Activated T-helper 1 cell treated with anti-CD3 and anti-CD28 coated beads, Interleukin-12 subunit alpha, Interleukin-12 subunit beta, Interleukin-2, Interleukin-4 antibody, amounts not matched to agents 30 ng/mL and 10 ng/mL and 1 ng/mL, durations not matched to agents 14 hours and 24 hours and 36 hours (primary cell): ENCODE measurements around the gene GALNT18. TPM values are rescaled to one million over a fixed set of nuclear protein-coding genes. Genes with fewer than 3 reads are reported as not detected.

Experiments
- DNase-seq: peaks from one replicate; pipeline ENCODE4 v3.0.0; 2021; ENCODE audit warnings: low spot score
- H3K27ac Mint-ChIP-seq: one replicate; pipeline ENCODE4 v1.8.0; 2021; ENCODE audit warnings: mild to moderate bottlenecking, mixed read lengths
- H3K27me3 Mint-ChIP-seq: one replicate; pipeline ENCODE4 v1.8.0; 2022; ENCODE audit warnings: mild to moderate bottlenecking, moderate library complexity, mixed read lengths; ENCODE audit not compliant: insufficient read depth
- H3K36me3 Mint-ChIP-seq: one replicate; pipeline ENCODE4 v1.8.0; 2021; ENCODE audit warnings: low read depth, mixed read lengths
- H3K4me1 Mint-ChIP-seq: one replicate; pipeline ENCODE4 v1.8.0; 2021; ENCODE audit warnings: low read depth, mixed read lengths
- H3K4me3 Mint-ChIP-seq: one replicate; pipeline ENCODE4 v1.8.0; 2021; ENCODE audit warnings: mild to moderate bottlenecking, moderate library complexity, mixed read lengths
- H3K9me3 Mint-ChIP-seq: one replicate; pipeline ENCODE4 v1.8.0; 2021; ENCODE audit warnings: mixed read lengths
- intact Hi-C: fragments of 100-400 bp; cut with micrococcal nuclease; formaldehyde crosslinking; loops from one replicate; pipeline ENCODE4 v1.15.1; 2024
- total RNA-seq: library from RNA; stranded (reverse); gene quantifications from 2 replicates; pipeline ENCODE4 v1.2.3, GENCODE V29; 2022

Gene GALNT18
- total RNA-seq, 1 donor from 2014 or later, result 5.3 TPM

GRCh38 chr11:11389238-11389637 lies 232.6 kb downstream of the GALNT18 start:
- Mint-ChIP-seq H3K9me3 (no peaks in the 10 kb centered on the region), H3K27me3 (no peaks in the 10 kb centered on the region), H3K27ac (no peak overlapping the region), H3K4me3 (no peak overlapping the region), H3K4me1 (no peaks in the 10 kb centered on the region), H3K36me3 (no peaks in the 10 kb centered on the region)
- intact Hi-C loops, result no loop called here
- DNase-seq, result no peak

GRCh38 chr11:11387622-11388305 lies 234.0 kb downstream of the GALNT18 start:
- no peaks in the 10 kb centered on the region for H3K9me3 Mint-ChIP-seq
- H3K36me3 Mint-ChIP-seq, result no peaks in the 10 kb centered on the region

DNA sequence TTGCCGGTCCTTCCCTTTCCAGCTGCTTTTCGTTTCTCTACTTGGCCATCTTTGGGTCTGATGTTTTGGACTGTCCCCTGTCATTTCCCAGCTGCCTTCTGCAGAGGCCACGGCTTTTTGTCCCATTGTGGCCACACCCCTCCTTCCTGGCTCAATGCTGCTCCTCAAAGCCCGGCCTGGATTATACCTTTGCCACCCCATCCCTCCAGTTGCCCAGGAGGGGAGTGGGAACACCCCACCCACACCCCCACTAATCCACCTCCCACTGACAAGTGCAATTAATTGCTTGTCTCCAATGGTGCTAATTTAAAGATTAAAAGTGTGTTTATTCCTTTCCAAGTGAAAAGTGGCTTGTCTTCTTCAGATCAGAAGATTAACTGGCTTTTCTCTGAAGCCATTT lies 234.6 kb downstream of the GALNT18 start:
- peaks cover 2% of the 10 kb centered on the region for H3K27me3 Mint-ChIP-seq
- H3K9me3 Mint-ChIP-seq, result no peaks in the 10 kb centered on the region
- no peak overlapping the region for H3K27ac Mint-ChIP-seq
- no peak overlapping the region for H3K4me3 Mint-ChIP-seq
- H3K4me1 Mint-ChIP-seq, result no peaks in the 10 kb centered on the region
- no peaks in the 10 kb centered on the region for H3K36me3 Mint-ChIP-seq
- intact Hi-C loops, result no loop called here
- no peak for DNase-seq

More at GRCh38 chr11:11387622-11388305, 234.0 kb downstream of the GALNT18 start:
- intact Hi-C loops, result no loop called here
- no peak for DNase-seq
- H3K27ac Mint-ChIP-seq, result no peak overlapping the region
- no peaks in the 10 kb centered on the region for H3K4me1 Mint-ChIP-seq
- peaks cover 2% of the 10 kb centered on the region for H3K27me3 Mint-ChIP-seq
- no peak overlapping the region for H3K4me3 Mint-ChIP-seq

- DNase-seq, result no peak
- H3K4me3 Mint-ChIP-seq, result no peak overlapping the region
- H3K27me3 Mint-ChIP-seq, result peaks cover 2% of the 10 kb centered on the region
- intact Hi-C loops, result no loop called here
- no peaks in the 10 kb centered on the region for H3K9me3 Mint-ChIP-seq
- no peak overlapping the region for H3K27ac Mint-ChIP-seq
- no peaks in the 10 kb centered on the region for H3K36me3 Mint-ChIP-seq
- H3K4me1 Mint-ChIP-seq, result no peaks in the 10 kb centered on the region
These were observed 237.0 kb downstream of the GALNT18 start for GRCh38 chr11:11384829-11385228.

DNA sequence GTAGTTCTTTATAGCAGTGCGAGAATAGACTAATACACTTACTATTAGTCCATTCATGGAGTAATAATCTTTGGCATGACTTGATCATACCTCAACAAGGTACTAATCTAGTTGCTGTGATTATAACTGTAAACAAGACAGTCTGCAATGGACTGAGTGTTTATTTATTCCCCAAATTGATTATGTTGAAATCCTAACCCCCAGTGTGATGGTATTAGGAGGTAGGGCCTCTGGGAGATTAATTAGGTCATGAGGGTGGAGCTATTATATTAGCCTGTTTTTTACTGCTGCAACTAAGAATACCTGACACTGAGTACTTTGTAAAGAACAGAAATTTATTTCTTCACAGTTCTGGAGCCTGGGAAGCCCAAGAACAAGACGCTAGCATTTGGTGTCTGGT lies 237.8 kb downstream of the GALNT18 start:
- intact Hi-C loops, result no loop called here
- no peaks in the 10 kb centered on the region for H3K9me3 Mint-ChIP-seq
- DNase-seq, result no peak
- no peaks in the 10 kb centered on the region for H3K4me1 Mint-ChIP-seq
- H3K27me3 Mint-ChIP-seq, result peaks cover 2% of the 10 kb centered on the region
- H3K36me3 Mint-ChIP-seq, result no peaks in the 10 kb centered on the region
- no peak overlapping the region for H3K4me3 Mint-ChIP-seq
- no peak overlapping the region for H3K27ac Mint-ChIP-seq

DNA sequence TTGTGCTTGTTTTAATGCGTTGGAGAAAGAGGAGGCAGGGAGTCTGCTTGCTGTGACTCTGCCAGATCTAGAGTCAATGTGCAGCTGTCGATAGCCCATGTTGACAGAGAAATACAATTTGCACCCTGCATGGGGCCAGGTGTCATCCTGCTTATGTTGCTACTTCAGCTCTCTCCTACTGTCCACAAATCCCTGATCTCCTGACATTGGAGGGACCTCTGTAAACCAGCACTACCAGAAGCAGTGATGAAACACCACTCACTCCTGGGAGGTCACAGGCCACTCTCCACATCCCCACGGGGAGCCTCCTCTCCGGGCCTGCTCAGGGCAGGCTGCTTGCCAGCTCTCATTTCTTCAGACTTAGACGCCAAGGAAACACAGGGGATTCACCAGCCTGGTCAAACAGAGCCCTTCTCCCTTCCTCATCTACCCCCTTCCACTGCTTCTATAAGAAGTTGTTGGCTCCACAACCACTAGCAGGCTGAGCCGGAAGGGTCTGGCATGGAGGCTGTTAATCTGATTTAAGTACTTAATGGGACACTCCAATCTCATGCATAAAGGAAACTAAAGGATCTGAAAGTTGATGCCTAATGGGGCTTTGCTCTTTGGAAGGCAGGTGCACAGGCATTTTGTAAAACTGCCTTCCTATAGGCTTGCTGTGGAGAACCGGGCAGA lies 238.8 kb downstream of the GALNT18 start:
- H3K9me3 Mint-ChIP-seq, result no peaks in the 10 kb centered on the region
- peaks cover 2% of the 10 kb centered on the region for H3K27me3 Mint-ChIP-seq
- intact Hi-C loops, result no loop called here

GRCh38 chr11:11381471-11382105 lies 240.2 kb downstream of the GALNT18 start:
- DNase-seq, result no peak
- Mint-ChIP-seq H3K27me3 (peaks cover 2% of the 10 kb centered on the region), H3K27ac (no peak overlapping the region), H3K4me1 (no peaks in the 10 kb centered on the region), H3K4me3 (no peak overlapping the region), H3K9me3 (no peaks in the 10 kb centered on the region), H3K36me3 (no peaks in the 10 kb centered on the region)
- intact Hi-C loops, result no loop called here

More for the DNA sequence above, 238.8 kb downstream of the GALNT18 start:
- Mint-ChIP-seq H3K27ac (no peak overlapping the region), H3K4me3 (no peak overlapping the region), H3K4me1 (no peaks in the 10 kb centered on the region), H3K36me3 (no peaks in the 10 kb centered on the region)
- no peak for DNase-seq

DNA sequence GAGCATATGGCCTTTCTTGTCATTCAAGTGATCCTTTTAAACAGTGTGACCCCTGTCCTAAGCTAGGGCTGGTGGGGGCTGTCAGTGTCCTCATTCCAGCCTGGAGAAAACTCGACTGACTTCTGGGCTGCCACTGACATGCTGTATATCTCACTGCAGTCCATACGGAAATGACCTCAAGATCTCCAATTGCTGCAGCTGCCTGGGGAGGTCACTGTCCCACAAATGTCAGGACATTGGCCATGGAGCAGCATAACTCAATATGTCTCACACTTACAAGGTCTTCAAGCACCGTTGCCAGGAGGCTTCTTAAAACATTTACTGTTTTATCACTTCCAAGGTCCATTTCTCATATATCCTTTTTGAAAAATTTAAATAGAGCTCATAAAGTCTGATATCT lies 240.9 kb downstream of the GALNT18 start:
- no peak for DNase-seq
- Mint-ChIP-seq H3K27ac (no peak overlapping the region), H3K9me3 (no peaks in the 10 kb centered on the region), H3K36me3 (no peaks in the 10 kb centered on the region), H3K4me3 (no peak overlapping the region), H3K4me1 (no peaks in the 10 kb centered on the region), H3K27me3 (peaks cover 2% of the 10 kb centered on the region)
- intact Hi-C loops, result no loop called here

- intact Hi-C loops, result no loop called here
- no peaks in the 10 kb centered on the region for H3K9me3 Mint-ChIP-seq
- H3K4me3 Mint-ChIP-seq, result no peak overlapping the region
- H3K4me1 Mint-ChIP-seq, result no peaks in the 10 kb centered on the region
- DNase-seq, result no peak
- peaks cover 2% of the 10 kb centered on the region for H3K27me3 Mint-ChIP-seq
- H3K27ac Mint-ChIP-seq, result no peak overlapping the region
- H3K36me3 Mint-ChIP-seq, result no peaks in the 10 kb centered on the region
These were observed 241.5 kb downstream of the GALNT18 start for GRCh38 chr11:11380340-11380739.

GRCh38 chr11:11379661-11380060 lies 242.1 kb downstream of the GALNT18 start:
- no peak overlapping the region for H3K4me3 Mint-ChIP-seq
- H3K36me3 Mint-ChIP-seq, result no peaks in the 10 kb centered on the region
- H3K9me3 Mint-ChIP-seq, result no peaks in the 10 kb centered on the region
- no peak overlapping the region for H3K27ac Mint-ChIP-seq
- no peak for DNase-seq
- intact Hi-C loops, result no loop called here
- no peaks in the 10 kb centered on the region for H3K4me1 Mint-ChIP-seq
- H3K27me3 Mint-ChIP-seq, result peaks cover 2% of the 10 kb centered on the region

DNA sequence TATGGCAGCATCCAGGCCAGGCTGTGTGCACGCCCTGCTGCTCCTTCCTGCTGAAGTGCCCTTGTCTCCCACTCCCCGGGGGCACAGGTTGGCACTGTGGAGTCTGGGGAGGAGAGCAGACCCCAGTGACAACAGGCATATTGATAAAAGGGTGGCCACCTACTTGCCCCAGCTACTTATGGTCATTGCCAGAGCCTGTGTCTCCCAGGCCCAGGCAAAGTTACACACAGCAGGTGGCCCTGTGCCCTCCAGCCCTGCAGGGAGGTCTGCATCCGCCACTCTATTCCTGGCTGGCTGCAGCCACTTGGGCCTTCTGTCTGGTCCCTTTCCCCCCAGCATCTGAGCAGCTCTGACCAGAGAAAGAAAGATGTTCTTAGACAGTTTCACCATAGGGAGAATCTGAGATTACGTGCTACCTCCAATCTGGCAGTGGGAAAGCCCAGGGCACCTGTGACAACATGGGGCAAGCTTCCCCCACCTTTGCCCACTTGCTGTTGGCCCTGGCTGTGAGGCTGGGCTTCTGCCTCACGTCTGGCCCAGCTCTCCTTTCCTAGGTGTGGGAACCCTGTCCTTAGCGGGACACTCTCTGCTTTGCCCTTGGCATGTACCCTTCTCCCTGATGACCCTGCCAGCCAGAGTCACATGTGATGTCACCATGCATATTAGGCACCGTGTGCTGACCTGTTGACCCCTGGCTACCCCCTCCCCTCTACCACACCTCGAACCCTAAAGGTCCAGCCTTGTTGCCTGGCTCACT lies 243.4 kb downstream of the GALNT18 start:
- Mint-ChIP-seq H3K36me3 (no peaks in the 10 kb centered on the region), H3K4me1 (no peaks in the 10 kb centered on the region), H3K4me3 (no peak overlapping the region), H3K27ac (no peak overlapping the region), H3K9me3 (no peaks in the 10 kb centered on the region), H3K27me3 (no peaks in the 10 kb centered on the region)
- intact Hi-C loops, result no loop called here
- no peak for DNase-seq

DNA sequence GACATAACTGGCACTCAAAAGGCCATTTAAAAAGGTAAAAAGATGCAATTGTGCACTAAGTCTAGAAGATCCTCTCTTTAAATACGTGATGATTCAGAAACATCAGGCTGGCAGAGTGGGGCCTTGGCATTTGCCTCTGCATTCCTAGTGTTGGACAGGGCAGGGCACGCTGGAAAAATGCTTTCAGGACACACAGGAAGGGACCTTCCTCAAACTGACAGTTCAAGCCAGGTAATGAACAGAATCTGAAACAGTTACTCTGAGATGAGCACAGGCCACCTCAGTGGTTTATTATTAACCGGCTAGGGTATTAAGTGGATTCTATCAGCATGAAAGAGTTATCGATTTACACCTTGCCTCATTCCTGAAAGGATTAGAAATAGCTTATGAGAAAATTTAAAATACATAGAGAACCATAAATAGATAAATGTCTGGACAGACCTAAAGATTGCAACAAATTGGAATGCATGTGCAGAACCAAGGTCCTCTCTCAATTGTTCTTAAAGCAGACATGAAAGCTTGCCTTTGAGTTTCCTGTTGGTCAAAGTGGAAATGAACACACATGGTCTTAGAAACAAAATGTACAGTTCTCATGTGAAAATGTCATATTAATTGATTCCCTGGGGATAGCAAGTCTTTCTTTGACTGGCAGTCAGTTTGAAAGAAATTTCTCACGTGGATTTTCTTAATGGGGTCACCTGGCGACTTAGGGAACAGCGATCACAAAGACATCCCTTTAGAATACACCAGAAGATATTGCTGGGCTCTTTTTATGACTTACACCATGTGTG lies 247.3 kb downstream of the GALNT18 start:
- intact Hi-C loops, result no loop called here
- H3K4me1 Mint-ChIP-seq, result no peaks in the 10 kb centered on the region

More for the DNA sequence above, 247.3 kb downstream of the GALNT18 start:
- Mint-ChIP-seq H3K4me3 (no peak overlapping the region), H3K9me3 (no peaks in the 10 kb centered on the region), H3K36me3 (no peaks in the 10 kb centered on the region), H3K27ac (no peak overlapping the region), H3K27me3 (no peaks in the 10 kb centered on the region)
- DNase-seq, result no peak
